T-cell (primary cell): ENCODE measurements around the gene CEP295NL. TPM values are rescaled to one million over a fixed set of nuclear protein-coding genes. Genes with fewer than 3 reads are reported as not detected.

Source experiments
- ATAC-seq, 4 experiments: fragments of 200-7000 bp in 3 of 4; fragments of 150-1000 bp in 1 of 4; cut with Tn5 transposase; replicated peaks in 1 of 4; 1 replicate in 3 of 4; 2 replicates in 1 of 4; pipeline ENCODE4 v1.10.0; 2021; ENCODE audit warnings: moderate library complexity in 3 of 4, mild to moderate bottlenecking in 2 of 4, moderate number of reproducible peaks in 1 of 4
- CTCF ChIA-PET, 2 donors: fragments of 300-600 bp; sonication (Branson Sonifier 250); formaldehyde crosslinking; loops; one replicate each; lab custom pipeline; 2022; ENCODE audit warnings: antibody characterized with exemption in 2 of 2; lab: Charles Lee
- POLR2A ChIA-PET, 2 donors: fragments of 300-600 bp; sonication (Branson Sonifier 250); formaldehyde crosslinking; loops; one replicate each; lab custom pipeline; 2022; ENCODE audit warnings: antibody characterized with exemption in 2 of 2; lab: Charles Lee
- DNase-seq, 35 experiments: peaks; one replicate each; pipeline versions ENCODE4 v3.0.0 to v3.0.0-alpha.2; 2013 to 2023
- H3K27ac ChIP-seq: one replicate; pipeline ENCODE4 v1.5.1; 2013; ENCODE audit warnings: low read length
- H3K27me3 ChIP-seq, 2 experiments: replicated peaks in 1 of 2; 1 replicate in 1 of 2; 2 replicates in 1 of 2; pipeline versions ENCODE4 v1.6.1 to v1.7.0; 2013; ENCODE audit warnings: low read length in 1 of 2, mixed read lengths in 1 of 2; ENCODE audit not compliant: control insufficient read depth in 2 of 2, insufficient read depth in 2 of 2; ENCODE audit errors: extremely low read depth in 1 of 2
- H3K36me3 ChIP-seq, 2 donors: 1 replicate in 1 of 2; 2 replicates in 1 of 2; pipeline versions ENCODE4 v1.6.1 to v1.7.0; 2013; ENCODE audit warnings: low read length in 1 of 2; ENCODE audit not compliant: control insufficient read depth in 2 of 2, insufficient read depth in 1 of 2; ENCODE audit errors: extremely low read depth in 1 of 2
- H3K4me1 ChIP-seq, 2 experiments: 1 replicate in 1 of 2; 2 replicates in 1 of 2; pipeline versions ENCODE4 v1.6.1 to v1.7.0; 2013; ENCODE audit warnings: low read length in 2 of 2, mixed read lengths in 1 of 2; ENCODE audit not compliant: insufficient read depth in 2 of 2, control insufficient read depth in 1 of 2; ENCODE audit errors: extremely low read depth in 1 of 2
- H3K4me3 ChIP-seq, 2 donors: 1 replicate in 1 of 2; 2 replicates in 1 of 2; pipeline versions ENCODE4 v1.5.1 to v1.7.0; 2013; ENCODE audit warnings: mild to moderate bottlenecking in 2 of 2, low read length in 1 of 2, moderate library complexity in 1 of 2; ENCODE audit not compliant: control insufficient read depth in 1 of 2; ENCODE audit errors: extremely low read depth in 1 of 2
- H3K9me3 ChIP-seq: 2 replicates; pipeline ENCODE4 v1.7.0; 2013
- H3K27ac Mint-ChIP-seq, 2 donors: one replicate each; pipeline ENCODE4 v1.8.0; 2020 to 2021; ENCODE audit warnings: mild to moderate bottlenecking in 2 of 2, mixed read lengths in 2 of 2
- H3K27me3 Mint-ChIP-seq, 2 donors: one replicate each; pipeline ENCODE4 v1.8.0; 2021 to 2022; ENCODE audit warnings: mixed read lengths in 2 of 2
- H3K36me3 Mint-ChIP-seq: one replicate; pipeline ENCODE4 v1.8.0; 2021; ENCODE audit warnings: mixed read lengths
- H3K4me1 Mint-ChIP-seq, 3 donors: one replicate each; pipeline ENCODE4 v1.8.0; 2020 to 2022; ENCODE audit warnings: mixed read lengths in 3 of 3, mild to moderate bottlenecking in 1 of 3
- H3K4me3 Mint-ChIP-seq, 3 donors: one replicate each; pipeline ENCODE4 v1.8.0; 2020 to 2022; ENCODE audit warnings: mild to moderate bottlenecking in 3 of 3, mixed read lengths in 3 of 3, moderate library complexity in 3 of 3
- H3K9me3 Mint-ChIP-seq, 3 donors: one replicate each; pipeline ENCODE4 v1.8.0; 2020 to 2022; ENCODE audit warnings: mixed read lengths in 3 of 3
- WGBS: methylation state at CpG from one replicate; pipeline ENCODE4 v1.1.5; 2013; ENCODE audit warnings: missing lambda C conversion rate; ENCODE audit not compliant: insufficient coverage; 5-methylcytosine and 5-hydroxymethylcytosine counted together
- total RNA-seq, 35 experiments: library from RNA in 6 of 35; stranded (reverse) in 6 of 35; fragments of 120-200 nt in 1 of 35; gene quantifications; one replicate each; pipeline versions ENCODE4 v1.2.1 to v1.2.4 and lab custom pipeline; 2013 to 2026

Gene CEP295NL
- total RNA-seq, 5 donors from 2014 or later (not counting 1 experiment from before 2014, with no cell fraction given), result 0.28 to 3.1 (median 0.41) TPM

DNA sequence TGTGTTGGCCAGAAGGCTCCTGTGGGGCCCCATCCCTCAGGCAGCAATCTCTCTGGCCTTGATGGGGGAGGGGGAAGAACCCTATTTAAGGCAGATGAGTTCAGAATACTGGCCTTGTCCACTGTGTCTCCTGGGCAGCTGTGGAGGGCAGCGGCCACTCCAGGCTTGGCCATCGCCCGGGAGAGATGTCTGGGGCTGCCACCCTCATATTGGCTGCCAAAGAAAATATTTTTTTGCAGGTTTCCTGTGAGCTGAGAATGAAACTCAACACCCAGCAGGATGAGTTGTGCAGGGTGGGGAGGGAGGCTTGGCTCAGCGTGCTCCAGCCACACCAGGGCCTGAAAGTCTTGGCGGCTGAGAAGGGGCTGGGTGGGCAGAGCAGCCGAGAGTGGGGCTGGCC lies 36.6 kb upstream of the CEP295NL start:
- no peaks in the 10 kb centered on the region for H3K4me1 Mint-ChIP-seq
- WGBS, result 90% methylated on average over 5 of the region's 6 CpGs
- Histone ChIP-seq H3K27me3 (peaks cover 0 to 34% of the 10 kb centered on the region in 2 experiments), H3K4me3 (no peak overlapping the region), H3K36me3 (no peaks in the 10 kb centered on the region), H3K9me3 (no peaks in the 10 kb centered on the region), H3K27ac (no peak overlapping the region), H3K4me1 (no peaks in the 10 kb centered on the region)
- H3K27me3 Mint-ChIP-seq, result peaks cover 9 to 10% of the 10 kb centered on the region in 2 donors
- ChIA-PET POLR2A (no interaction called here), CTCF (no interaction called here)
- H3K4me3 Mint-ChIP-seq, result no peak overlapping the region
- H3K9me3 Mint-ChIP-seq, result no peaks in the 10 kb centered on the region
- no peak for DNase-seq
- H3K27ac Mint-ChIP-seq, result no peak overlapping the region
- H3K36me3 Mint-ChIP-seq, result no peaks in the 10 kb centered on the region
- no peak for ATAC-seq

DNA sequence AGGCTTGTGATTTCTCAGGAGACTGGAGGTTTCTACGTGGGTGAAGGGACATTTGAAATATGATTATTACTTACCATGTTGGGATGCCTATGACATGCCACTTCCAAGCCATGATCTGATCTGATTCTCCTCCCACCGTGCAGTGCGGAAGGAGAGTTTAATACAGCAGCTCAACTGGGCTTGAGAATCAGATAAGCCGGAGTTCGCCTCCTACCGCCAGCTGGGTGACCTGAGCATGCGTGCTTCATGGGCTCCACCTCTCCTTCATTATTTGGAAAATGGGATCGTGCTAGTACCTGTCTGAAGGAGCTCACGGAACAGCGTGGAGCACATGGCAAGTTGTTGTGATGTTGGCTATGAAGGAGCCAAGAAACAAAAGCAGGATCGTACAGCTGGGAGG lies 34.6 kb upstream of the CEP295NL start:
- Histone ChIP-seq H3K36me3 (no peaks in the 10 kb centered on the region), H3K27ac (no peak overlapping the region), H3K9me3 (no peaks in the 10 kb centered on the region), H3K4me3 (no peak overlapping the region), H3K27me3 (peaks cover 0 to 26% of the 10 kb centered on the region in 2 experiments), H3K4me1 (peaks cover 0 to 12% of the 10 kb centered on the region in 2 experiments)
- WGBS, result 97% methylated on average over 9 of the region's 11 CpGs
- no peak overlapping the region for H3K4me3 Mint-ChIP-seq
- peaks cover 0 to 14% (median 10%) of the 10 kb centered on the region in 3 donors for H3K4me1 Mint-ChIP-seq
- DNase-seq, result no peak
- peaks cover under 1 to 4% of the 10 kb centered on the region in 2 donors for H3K27me3 Mint-ChIP-seq
- CTCF ChIA-PET, result no interaction called here
- H3K36me3 Mint-ChIP-seq, result no peaks in the 10 kb centered on the region
- no peak overlapping the region for H3K27ac Mint-ChIP-seq
- H3K9me3 Mint-ChIP-seq, result no peaks in the 10 kb centered on the region
- ATAC-seq, result no peak
- POLR2A ChIA-PET, result no interaction called here

DNA sequence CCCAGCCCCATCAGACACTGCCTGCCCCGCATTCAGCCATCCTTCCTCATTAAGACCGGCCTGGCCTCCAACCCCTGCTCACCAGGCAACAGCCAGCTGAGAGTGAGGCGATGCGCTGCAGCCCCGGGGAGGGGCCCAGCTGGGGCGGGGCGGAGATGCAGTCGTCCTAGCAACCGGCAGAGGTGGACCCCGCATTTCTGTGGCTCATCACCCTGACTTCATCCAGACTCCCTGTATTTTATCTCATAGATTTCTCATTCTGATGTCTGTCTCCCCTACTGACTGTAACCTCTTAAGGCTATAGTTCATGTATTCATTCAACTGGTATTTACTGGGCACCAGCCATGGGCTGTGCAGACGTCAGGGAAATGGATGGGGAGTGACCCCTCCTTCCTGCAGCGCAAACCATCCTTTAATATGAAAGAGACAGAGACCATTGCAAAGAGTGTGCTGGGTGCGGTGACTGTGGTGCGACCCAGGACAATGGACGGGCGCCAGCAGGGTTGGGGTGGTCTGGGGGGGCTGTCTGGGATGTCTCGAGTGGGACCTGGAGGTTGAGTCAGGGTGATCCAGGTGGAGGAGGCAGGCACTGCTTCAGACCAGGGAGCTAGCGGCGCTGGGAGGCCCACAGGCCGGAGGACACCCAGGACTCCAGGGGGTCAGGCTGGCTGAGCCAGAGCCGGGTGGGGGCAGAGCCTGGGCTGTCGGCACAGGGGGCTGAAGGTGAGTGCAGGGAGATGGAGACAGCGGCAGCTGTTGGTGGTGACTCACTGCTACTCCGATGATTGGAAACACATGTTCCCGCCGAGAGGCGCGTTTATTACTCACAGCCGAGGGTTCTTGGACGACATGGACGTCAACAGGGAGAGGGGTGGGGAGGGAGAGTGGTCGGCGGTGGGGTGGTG lies 32.7 kb upstream of the CEP295NL start:
- Mint-ChIP-seq H3K27me3 (peaks cover 0 to 4% of the 10 kb centered on the region in 2 donors), H3K4me3 (no peak overlapping the region), H3K9me3 (no peaks in the 10 kb centered on the region), H3K4me1 (peaks cover 0 to 14% (median 10%) of the 10 kb centered on the region in 3 donors), H3K36me3 (no peaks in the 10 kb centered on the region), H3K27ac (no peak overlapping the region)
- Histone ChIP-seq H3K4me1 (peaks cover 0 to 12% of the 10 kb centered on the region in 2 experiments), H3K36me3 (no peaks in the 10 kb centered on the region), H3K27ac (no peak overlapping the region), H3K9me3 (no peaks in the 10 kb centered on the region), H3K27me3 (peaks cover 0 to 26% of the 10 kb centered on the region in 2 experiments), H3K4me3 (no peak overlapping the region)
- WGBS, result 94% methylated on average over 20 of the region's 33 CpGs
- ChIA-PET POLR2A (interaction anchor here in 1 of 2 donors (0.5 kb wide), 1 partner anchor 1299 kb away, joined by 7 read pairs; no protein-coding TSS in a partner anchor), CTCF (no interaction called here)
- no peak for DNase-seq
- no peak for ATAC-seq

DNA sequence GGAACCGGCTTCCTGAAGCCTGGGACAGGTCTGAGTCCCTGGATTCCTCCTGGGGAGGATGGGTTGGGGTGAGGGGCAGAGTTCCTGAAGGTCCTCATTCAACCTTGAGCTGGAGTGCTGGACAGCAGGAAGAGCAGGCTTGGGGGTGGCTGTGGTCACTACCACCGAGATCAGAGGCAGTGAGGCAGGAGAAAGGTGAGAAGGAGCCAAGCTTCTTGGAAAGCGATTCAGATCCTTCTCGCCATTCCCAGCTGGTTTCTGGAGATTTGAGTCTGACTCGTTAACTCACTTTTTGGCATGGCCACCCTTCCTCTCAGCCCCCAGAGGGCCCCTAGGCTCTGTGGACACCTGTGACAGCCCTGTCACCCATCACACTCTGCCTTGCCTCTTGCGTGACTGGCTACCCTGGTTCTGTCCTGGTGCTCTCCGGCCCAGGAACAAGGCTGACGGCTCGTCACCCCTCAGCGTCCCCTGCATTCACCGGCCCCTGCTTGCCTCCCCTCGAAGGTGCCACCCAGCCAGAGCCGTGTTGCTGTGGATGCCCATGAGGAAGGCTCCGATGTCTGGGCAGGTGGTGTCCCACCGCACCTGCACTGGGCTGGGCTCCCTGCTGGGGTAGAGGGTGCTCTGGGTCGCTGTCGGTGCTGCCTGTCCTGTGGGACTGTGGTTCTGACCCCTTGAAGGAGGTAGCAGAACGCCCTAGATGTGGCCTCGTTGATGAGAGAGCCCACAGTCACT lies 31.8 kb upstream of the CEP295NL start:
- ChIA-PET CTCF (no interaction called here), POLR2A (interaction anchor here in 1 of 2 donors (0.5 kb wide), 1 partner anchor 1300 kb away, joined by 7 read pairs; no protein-coding TSS in a partner anchor)
- H3K4me3 ChIP-seq, result no peak overlapping the region

DNA sequence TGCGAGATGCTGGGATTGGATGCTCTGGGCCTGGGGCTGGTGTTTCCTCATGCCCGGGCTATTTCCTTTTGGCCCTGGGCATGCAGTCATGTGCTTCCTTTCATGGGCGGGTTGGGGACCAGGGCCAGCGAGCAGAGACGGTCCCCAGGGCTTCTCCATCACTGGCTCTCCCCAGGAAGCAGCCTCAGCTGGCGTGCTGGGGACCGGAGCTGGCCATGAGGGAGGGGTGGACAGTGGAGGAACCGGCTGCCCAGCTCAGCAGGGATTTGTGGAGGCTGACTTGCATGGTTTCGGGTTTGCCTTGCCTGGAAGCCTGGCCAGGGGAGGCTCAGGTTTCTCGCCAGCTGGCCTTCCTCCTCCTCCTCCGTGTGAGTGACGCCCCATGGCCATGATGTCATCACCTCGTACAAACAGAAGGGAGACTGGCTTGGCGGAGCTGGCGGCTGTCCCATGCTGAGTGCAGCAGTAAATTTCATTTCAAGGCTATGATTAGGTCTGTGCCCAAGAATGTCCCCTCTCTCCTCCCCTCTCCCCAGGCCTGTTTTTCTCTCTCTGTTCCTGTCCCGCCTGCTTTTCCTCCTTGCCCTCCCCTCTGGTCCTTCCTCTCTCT lies 31.1 kb upstream of the CEP295NL start:
- Mint-ChIP-seq H3K27me3 (peaks cover under 1 to 4% of the 10 kb centered on the region in 2 donors), H3K9me3 (no peaks in the 10 kb centered on the region), H3K4me3 (no peak overlapping the region), H3K36me3 (no peaks in the 10 kb centered on the region), H3K27ac (no peak overlapping the region), H3K4me1 (peaks cover 0 to 14% (median 10%) of the 10 kb centered on the region in 3 donors)
- ATAC-seq (no peak), DNase-seq (no peak)
- Histone ChIP-seq H3K27ac (no peak overlapping the region), H3K9me3 (no peaks in the 10 kb centered on the region), H3K36me3 (no peaks in the 10 kb centered on the region), H3K4me3 (no peak overlapping the region), H3K4me1 (peaks cover 0 to 12% of the 10 kb centered on the region in 2 experiments), H3K27me3 (peaks cover 0 to 22% of the 10 kb centered on the region in 2 experiments)
- CTCF ChIA-PET, result no interaction called here
- WGBS, result 77% methylated on average over 11 of the region's 16 CpGs
- POLR2A ChIA-PET, result no interaction called here

More for the DNA sequence above, 31.8 kb upstream of the CEP295NL start:
- Mint-ChIP-seq H3K27ac (no peak overlapping the region), H3K9me3 (no peaks in the 10 kb centered on the region), H3K27me3 (peaks cover 0 to 4% of the 10 kb centered on the region in 2 donors), H3K4me1 (peaks cover 0 to 14% (median 10%) of the 10 kb centered on the region in 3 donors), H3K36me3 (no peaks in the 10 kb centered on the region), H3K4me3 (no peak overlapping the region)
- no peak for DNase-seq
- no peak overlapping the region for H3K27ac ChIP-seq
- ATAC-seq, result no peak
- H3K36me3 ChIP-seq, result no peaks in the 10 kb centered on the region
- H3K4me1 ChIP-seq, result peaks cover 0 to 12% of the 10 kb centered on the region in 2 experiments
- no peaks in the 10 kb centered on the region for H3K9me3 ChIP-seq
- WGBS, result 85% methylated on average over 15 of the region's 19 CpGs
- peaks cover 0 to 26% of the 10 kb centered on the region in 2 experiments for H3K27me3 ChIP-seq
